NCI-H2107 treated with DMSO at 0.1 percent for 48 hours (cell line): ENCODE data around the gene GET4.

Experiments
- DNase-seq: peaks from one replicate; lab custom pipeline; 2025; ENCODE audit not compliant: unreplicated experiment; lab: John Stamatoyannopoulos, UW

The GET4 gene

GRCh38 chr7:945556-946255 is 69.4 kb downstream of the GET4 start:
- no peak for DNase-seq
